Activated CD4-positive, alpha-beta T cell treated with anti-CD3 and anti-CD28 coated beads for 48 hours (primary cell): ENCODE data around the gene ARL4C.

Experiments used
- DNase-seq: peaks from one replicate; pipeline ENCODE4 v3.0.0-alpha.2; 2020

ARL4C gene

DNA sequence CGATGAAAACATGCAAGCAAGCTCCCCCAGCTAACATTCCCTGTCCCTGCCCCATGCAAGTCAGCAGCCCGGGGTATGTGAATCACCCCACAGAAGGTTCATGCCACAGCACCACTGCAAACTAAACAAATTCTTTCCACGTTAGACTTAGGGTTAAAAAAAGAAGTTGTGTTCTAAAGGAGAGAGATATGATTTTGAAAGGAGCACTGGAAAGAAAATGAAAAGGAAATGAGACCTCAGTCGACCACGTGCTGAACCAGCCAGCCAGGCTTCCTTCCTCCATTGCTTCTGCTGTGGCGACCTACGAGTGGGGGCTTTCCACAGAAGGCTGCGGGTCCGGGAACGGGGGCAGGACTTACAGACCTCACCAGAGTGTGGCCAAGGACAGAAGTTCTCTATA is 52.0 kb downstream of the ARL4C start:
- DNase-seq, result peak; percentile 55

DNA sequence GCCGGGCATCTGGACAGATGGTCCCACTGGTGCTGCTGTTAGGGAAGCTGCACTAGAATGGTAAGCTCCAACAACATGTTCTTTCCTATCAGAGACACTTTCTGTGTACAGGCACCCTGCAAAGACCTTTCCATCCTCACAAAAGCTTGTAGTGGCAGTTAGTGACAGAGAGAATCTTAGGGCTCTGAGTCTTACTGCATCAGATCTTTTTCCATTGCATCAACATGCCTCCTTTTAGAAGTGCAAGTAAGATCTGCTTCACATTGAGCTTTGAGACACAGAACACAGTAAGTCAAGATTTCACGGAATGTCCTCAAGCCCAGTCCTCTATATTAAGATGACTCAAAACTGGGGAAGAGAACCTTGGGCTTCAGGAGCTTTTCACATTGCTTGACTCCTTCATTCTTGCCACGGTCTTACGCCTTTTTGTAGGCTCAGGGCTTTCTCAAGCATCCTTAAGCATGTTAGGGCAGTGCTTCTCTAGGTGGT is 52.6 kb downstream of the ARL4C start:
- no peak for DNase-seq
